HCT116 (cell line): ENCODE data around the gene ERBB3. TPM values are rescaled to one million over a fixed set of nuclear protein-coding genes. Genes with fewer than 3 reads are reported as not detected.

Experiments
- ATAC-seq: fragments of 200-7000 bp; cut with Tn5 transposase; 2 replicates; pipeline ENCODE4 v1.9.1; 2020; ENCODE audit warnings: mild to moderate bottlenecking, moderate library complexity
- BruUV-seq: library from RNA; stranded (reverse); fragments of 400-500 nt; replicated peaks from 2 replicates; lab custom pipeline; 2021; lab: Mats Ljungman, UMichigan
- CTCF ChIA-PET: fragments of 300-600 bp; sonication (Branson Sonifier 250); formaldehyde crosslinking; loops from one replicate; lab custom pipeline; 2021; ENCODE audit warnings: antibody characterized with exemption; lab: Charles Lee
- POLR2A ChIA-PET: fragments of 300-600, 350-600 bp; sonication (Branson Sonifier 250); formaldehyde crosslinking; loops from one replicate; lab custom pipeline; 2021; ENCODE audit warnings: antibody characterized with exemption; lab: Charles Lee
- RAD21 ChIA-PET, 2 experiments: fragments of 300-600 bp; sonication (Branson Sonifier 250); formaldehyde crosslinking; loops; one replicate each; lab custom pipeline; 2023; ENCODE audit warnings: low total read pairs in 2 of 2; ENCODE audit not compliant: uncharacterized antibody in 2 of 2, unreplicated experiment in 2 of 2, low non-redundant PET in 1 of 2; lab: Charles Lee
- DNase-seq: peaks from one replicate; pipeline ENCODE4 v3.0.0-alpha.2; 2010; ENCODE audit warnings: low read depth, low spot score
- H2AFZ ChIP-seq: fragments of 200-600 bp; shearing (Covaris generic), sonication (generic); 2 replicates; pipeline ENCODE4 v1.6.1; 2017; ENCODE audit warnings: low read depth, mixed run types, mixed read lengths, antibody characterized with exemption, low read length; ENCODE audit not compliant: poor library complexity, severe bottlenecking
- H3K27ac ChIP-seq: 2 replicates; pipeline ENCODE4 v1.5.1; 2012; ENCODE audit warnings: low read depth, low read length
- H3K27me3 ChIP-seq: fragments of 200-600 bp; sonication (generic); 2 replicates; pipeline ENCODE4 v1.6.1; 2016; ENCODE audit warnings: mixed run types, low read length, mixed read lengths; ENCODE audit not compliant: insufficient read depth
- H3K36me3 ChIP-seq, 2 experiments: fragments of 200-500 bp in 1 of 2; fragments of 200-600 bp in 1 of 2; sonication (Bioruptor generic) in 1 of 2; sonication (generic) in 1 of 2; 2 replicates each; pipeline versions ENCODE4 v1.5.1 to v1.6.1; 2014 to 2016; ENCODE audit warnings: low read length in 2 of 2, inconsistent platforms in 1 of 2, mixed read lengths in 1 of 2, mixed run types in 1 of 2; ENCODE audit not compliant: insufficient read depth in 2 of 2, control insufficient read depth in 1 of 2
- H3K4me1 ChIP-seq, 2 experiments: fragments of 200-600 bp in 1 of 2; sonication (generic) in 1 of 2; 2 replicates each; pipeline versions ENCODE4 v1.5.1 to v1.6.1; 2012 to 2017; ENCODE audit warnings: low read length in 2 of 2, inconsistent platforms in 1 of 2, mild to moderate bottlenecking in 1 of 2, mixed read lengths in 1 of 2, mixed run types in 1 of 2, moderate library complexity in 1 of 2; ENCODE audit not compliant: insufficient read depth in 2 of 2, control insufficient read depth in 1 of 2
- H3K4me2 ChIP-seq: fragments of 200-600 bp; sonication (generic); 2 replicates; pipeline ENCODE4 v1.6.1; 2017; ENCODE audit warnings: mixed run types, low read length, mixed read lengths
- H3K4me3 ChIP-seq, 2 experiments: fragments of 200-600 bp in 1 of 2; sonication (generic) in 1 of 2; replicated peaks in 1 of 2; 2 replicates each; pipeline ENCODE4 v1.5.1; 2011 to 2016; ENCODE audit warnings: low read length in 2 of 2, control low read depth in 1 of 2, low read depth in 1 of 2, mild to moderate bottlenecking in 1 of 2, mixed read lengths in 1 of 2, mixed run types in 1 of 2
- H3K79me2 ChIP-seq: fragments of 200-600 bp; sonication (generic); 2 replicates; pipeline ENCODE4 v1.6.1; 2017; ENCODE audit warnings: mild to moderate bottlenecking, mixed run types, low read length, moderate library complexity, mixed read lengths; ENCODE audit not compliant: insufficient read depth
- H3K9ac ChIP-seq: fragments of 200-600 bp; sonication (generic); 2 replicates; pipeline ENCODE4 v1.6.1; 2016; ENCODE audit warnings: low read length, mixed read lengths
- H3K9me2 ChIP-seq: fragments of 200-600 bp; sonication (generic), shearing (Covaris generic); 2 replicates; pipeline ENCODE4 v1.6.1; 2017; ENCODE audit warnings: mixed run types, mild to moderate bottlenecking, moderate library complexity; ENCODE audit not compliant: insufficient read depth
- H3K9me3 ChIP-seq, 2 experiments: fragments of 200-500 bp in 1 of 2; fragments of 200-600 bp in 1 of 2; sonication (Bioruptor generic) in 1 of 2; sonication (generic) in 1 of 2; 2 replicates each; pipeline ENCODE4 v1.6.1; 2014 to 2017; ENCODE audit warnings: low read length in 2 of 2, mixed read lengths in 2 of 2, inconsistent platforms in 1 of 2, low read depth in 1 of 2, mild to moderate bottlenecking in 1 of 2, mixed run types in 1 of 2, moderate library complexity in 1 of 2; ENCODE audit not compliant: control insufficient read depth in 1 of 2, insufficient read depth in 1 of 2
- H4K20me1 ChIP-seq: fragments of 200-600 bp; sonication (generic), shearing (Covaris generic); 2 replicates; pipeline ENCODE4 v1.6.1; 2017; ENCODE audit warnings: mixed run types, mild to moderate bottlenecking, moderate library complexity; ENCODE audit not compliant: insufficient read depth
- CBX3 ChIP-seq: IDR thresholded peaks from 2 replicates; pipeline ENCODE4 v1.6.1; 2012; ENCODE audit warnings: low read depth
- EGR1 ChIP-seq: IDR thresholded peaks from 2 replicates; pipeline ENCODE4 v1.6.1; 2012; ENCODE audit warnings: low read depth
- ELF1 ChIP-seq: IDR thresholded peaks from 2 replicates; pipeline ENCODE4 v1.6.1; 2012; ENCODE audit warnings: low read depth, borderline replicate concordance
- EZH2 ChIP-seq: fragments of 200-600 bp; sonication (generic); IDR thresholded peaks from 2 replicates; pipeline ENCODE4 v1.6.1; 2017; ENCODE audit warnings: antibody characterized with exemption, mixed run types
- EZH2phosphoT487 ChIP-seq: fragments of 200-600 bp; IDR thresholded peaks from 2 replicates; pipeline ENCODE4 v1.6.1; 2018; ENCODE audit warnings: antibody characterized with exemption, borderline replicate concordance
- FOSL1 ChIP-seq: IDR thresholded peaks from 2 replicates; pipeline ENCODE4 v1.6.1; 2012; ENCODE audit warnings: low read depth
- JUND ChIP-seq: IDR thresholded peaks from 2 replicates; pipeline ENCODE4 v1.6.1; 2012
- POLR2AphosphoS5 ChIP-seq: IDR thresholded peaks from 2 replicates; pipeline ENCODE4 v1.6.1; 2011; ENCODE audit warnings: mild to moderate bottlenecking, low read depth, low read length, moderate library complexity
- SP1 ChIP-seq: IDR thresholded peaks from 2 replicates; pipeline ENCODE4 v1.6.1; 2012; ENCODE audit warnings: low read depth
- SRF ChIP-seq: IDR thresholded peaks from 2 replicates; pipeline ENCODE4 v1.6.1; 2012; ENCODE audit warnings: low read depth
- ZFX ChIP-seq: fragments of 450-650 bp; IDR thresholded peaks from 2 replicates; pipeline ENCODE4 v1.6.1; 2017
- intact Hi-C: fragments of 100-400 bp; cut with micrococcal nuclease; formaldehyde crosslinking; loops from 2 replicates; pipeline ENCODE4 v1.10.0; 2022
- total RNA-seq: library from RNA; stranded (reverse); gene quantifications from one replicate; pipeline ENCODE4 v1.2.1, GENCODE V29; 2021; ENCODE audit not compliant: unreplicated experiment
- TF ChIP-seq, protein P1 (sequence below): IDR thresholded peaks from 2 replicates; pipeline ENCODE4 v1.6.1; 2011; ENCODE audit warnings: mild to moderate bottlenecking, low read length, moderate library complexity; ENCODE audit not compliant: insufficient replicate concordance; ENCODE audit errors: extremely low read depth

The ERBB3 gene
- total RNA-seq, 1 experiment from 2014 or later, result 39.7 TPM

DNA sequence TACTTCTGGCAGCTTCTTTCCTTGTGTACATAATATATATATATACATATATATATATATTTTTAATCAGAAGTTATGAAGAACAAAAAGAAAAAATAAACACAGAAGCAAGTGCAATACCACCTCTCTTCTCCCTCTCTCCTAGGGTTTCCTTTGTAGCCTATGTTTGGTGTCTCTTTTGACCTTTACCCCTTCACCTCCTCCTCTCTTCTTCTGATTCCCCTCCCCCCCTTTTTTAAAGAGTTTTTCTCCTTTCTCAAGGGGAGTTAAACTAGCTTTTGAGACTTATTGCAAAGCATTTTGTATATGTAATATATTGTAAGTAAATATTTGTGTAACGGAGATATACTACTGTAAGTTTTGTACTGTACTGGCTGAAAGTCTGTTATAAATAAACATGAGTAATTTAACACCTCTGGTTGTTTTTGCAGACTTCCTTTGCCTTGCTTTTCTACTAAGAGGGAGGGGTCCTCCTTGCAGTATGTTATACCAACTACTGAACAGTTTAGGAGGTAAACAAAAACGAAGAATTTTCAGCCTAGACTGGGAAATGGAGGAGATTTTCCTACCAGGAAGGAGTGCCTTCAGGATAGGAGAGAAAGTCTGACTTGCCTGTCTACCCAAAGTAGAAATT, 41.8 kb upstream of the ERBB3 start:
- ATAC-seq (no peak), DNase-seq (no peak)
- Histone ChIP-seq H3K4me3 (no peak overlapping the region), H3K4me2 (no peak overlapping the region), H3K79me2 (peaks cover 14% of the 10 kb centered on the region), H3K9me3 (no peaks in the 10 kb centered on the region), H3K36me3 (peaks cover 0 to 9% of the 10 kb centered on the region in 2 experiments; a peak in 1 of 4 replicates), H3K27me3 (no peaks in the 10 kb centered on the region), H3K4me1 (peaks cover 10 to 18% of the 10 kb centered on the region in 2 experiments), H3K9me2 (no peaks in the 10 kb centered on the region), H2AFZ (no peak overlapping the region), H3K9ac (no peak overlapping the region), H4K20me1 (peaks cover 7% of the 10 kb centered on the region; the same call in 1 of the 2 replicates), H3K27ac (no peak overlapping the region)
- intact Hi-C loops, result no loop called here
- ChIA-PET RAD21 (no interaction called here), CTCF (interaction anchor here (0.8 to 2.2 kb wide), 3 partner anchors 9 to 299 kb away, joined by 3 to 7 read pairs (median 4); no protein-coding TSS in a partner anchor), POLR2A (interaction anchor here (1.2 kb wide), 1 partner anchor 64 kb away, joined by 3 read pairs; the partner anchor contains the start of gene RAB5B)
- no TSS peak for BruUV-seq
- TF ChIP-seq EZH2, result no peak
- TF ChIP-seq JUND, result no peak
- no peak for TF ChIP-seq SRF
- no peak for TF ChIP-seq FOSL1
- TF ChIP-seq CBX3, result no peak
- no peak for TF ChIP-seq SP1
- no peak for TF ChIP-seq ELF1
- TF ChIP-seq, protein P1, sequence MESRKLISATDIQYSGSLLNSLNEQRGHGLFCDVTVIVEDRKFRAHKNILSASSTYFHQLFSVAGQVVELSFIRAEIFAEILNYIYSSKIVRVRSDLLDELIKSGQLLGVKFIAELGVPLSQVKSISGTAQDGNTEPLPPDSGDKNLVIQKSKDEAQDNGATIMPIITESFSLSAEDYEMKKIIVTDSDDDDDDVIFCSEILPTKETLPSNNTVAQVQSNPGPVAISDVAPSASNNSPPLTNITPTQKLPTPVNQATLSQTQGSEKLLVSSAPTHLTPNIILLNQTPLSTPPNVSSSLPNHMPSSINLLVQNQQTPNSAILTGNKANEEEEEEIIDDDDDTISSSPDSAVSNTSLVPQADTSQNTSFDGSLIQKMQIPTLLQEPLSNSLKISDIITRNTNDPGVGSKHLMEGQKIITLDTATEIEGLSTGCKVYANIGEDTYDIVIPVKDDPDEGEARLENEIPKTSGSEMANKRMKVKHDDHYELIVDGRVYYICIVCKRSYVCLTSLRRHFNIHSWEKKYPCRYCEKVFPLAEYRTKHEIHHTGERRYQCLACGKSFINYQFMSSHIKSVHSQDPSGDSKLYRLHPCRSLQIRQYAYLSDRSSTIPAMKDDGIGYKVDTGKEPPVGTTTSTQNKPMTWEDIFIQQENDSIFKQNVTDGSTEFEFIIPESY, result no peak
- TF ChIP-seq POLR2AphosphoS5, result no peak
- no peak for TF ChIP-seq EZH2phosphoT487
- TF ChIP-seq ZFX, result no peak
- TF ChIP-seq EGR1, result no peak
